ENCODE data around the gene GOLGA6L2.

GOLGA6L2 gene

DNA sequence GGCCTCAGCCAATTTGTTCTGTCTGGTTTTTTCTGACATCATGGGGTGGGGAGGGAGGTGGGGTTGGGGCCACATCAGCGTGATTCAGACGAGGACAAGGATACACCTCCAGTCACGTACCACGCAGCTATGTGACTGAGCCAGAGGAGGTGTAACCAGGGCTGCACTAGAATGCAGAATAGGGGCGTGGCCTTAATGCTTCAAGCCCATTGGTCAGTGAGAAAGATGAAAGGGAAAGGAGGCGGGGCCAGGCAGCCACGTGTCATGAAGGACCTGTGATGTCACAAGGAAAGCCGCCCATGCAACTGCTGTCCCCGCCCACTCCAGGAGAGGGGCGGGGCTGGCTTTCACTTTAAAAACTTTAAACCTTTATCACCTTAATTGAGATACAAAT is at the start of gene GOLGA6L2:
Gene GOLGA6L2 (minus strand): TSS at position 137 of the 394 bp plus-strand sequence. CDS start 62 bp downstream, at position 75.
- in situ Hi-C loops (cut with HindIII; ENCODE audit: low pct_ligation_motif_present, low pct_unique_long_range_greater_than_20kb, low sequenced_read_pairs), result no loop called here
- DNase-seq, result peak; percentile 7

- DNase-seq, result peak; percentile 78
- in situ Hi-C loops (cut with HindIII; ENCODE audit: low pct_ligation_motif_present, low pct_unique_long_range_greater_than_20kb, low sequenced_read_pairs), result no loop called here
Observed at GRCh38 chr15:23484870-23485269, 37.8 kb upstream of the GOLGA6L2 start.

DNA sequence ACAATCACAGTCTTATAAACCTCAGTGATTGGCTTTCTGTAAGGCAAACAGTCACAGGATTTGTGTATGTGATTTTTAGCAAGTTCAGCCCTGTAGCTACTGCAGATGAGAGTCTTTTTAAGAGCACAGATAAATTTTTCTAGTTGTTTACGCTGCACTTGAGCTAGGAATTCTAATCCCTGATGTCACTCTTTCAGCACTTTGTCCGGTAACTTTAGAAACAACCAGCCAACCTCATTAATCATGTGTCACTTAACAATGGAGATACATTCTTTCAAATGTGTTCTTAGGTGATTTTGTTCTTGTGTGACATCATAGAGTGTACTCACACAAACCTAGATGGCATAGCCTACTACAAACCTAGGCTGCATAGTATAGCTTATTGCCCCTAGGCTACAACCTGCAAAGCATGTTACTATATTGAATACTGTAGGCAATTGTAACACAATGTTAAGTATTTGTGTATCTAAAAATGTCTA is 36.8 kb upstream of the GOLGA6L2 start:
- DNase-seq, result peak; percentile 2
- in situ Hi-C loops (cut with HindIII; ENCODE audit: low pct_ligation_motif_present, low pct_unique_long_range_greater_than_20kb, low sequenced_read_pairs), result no loop called here

- DNase-seq, result no peak
- in situ Hi-C loops (cut with HindIII; ENCODE audit: low pct_ligation_motif_present, low pct_unique_long_range_greater_than_20kb, low sequenced_read_pairs), result no loop called here
Observed at GRCh38 chr15:23482764-23483489, 35.9 kb upstream of the GOLGA6L2 start.

DNA sequence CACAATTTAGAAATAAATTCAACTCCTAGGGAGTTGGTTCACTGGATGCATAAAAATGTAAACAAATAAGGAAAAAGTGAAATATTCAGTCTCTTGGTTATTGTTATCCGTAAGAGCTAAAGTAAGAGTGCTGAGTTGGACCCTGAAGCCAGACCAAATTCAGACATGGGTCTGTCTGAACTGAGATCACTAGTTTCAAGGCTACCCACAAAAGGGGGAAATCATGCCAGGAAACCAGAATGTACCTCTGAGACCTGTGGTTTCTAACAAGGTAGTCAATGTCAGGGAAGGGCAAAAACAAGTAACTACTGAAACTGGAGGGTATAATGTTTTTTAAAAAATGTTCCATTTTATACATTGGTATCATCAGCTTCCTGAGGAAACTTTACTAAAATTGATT is 35.2 kb upstream of the GOLGA6L2 start:
- in situ Hi-C loops (cut with HindIII; ENCODE audit: low pct_ligation_motif_present, low pct_unique_long_range_greater_than_20kb, low sequenced_read_pairs), result no loop called here
- no peak for DNase-seq

GRCh38 chr15:23477920-23478319 is 30.9 kb upstream of the GOLGA6L2 start:
- no peak for DNase-seq
- in situ Hi-C loops (cut with HindIII; ENCODE audit: low pct_ligation_motif_present, low pct_unique_long_range_greater_than_20kb, low sequenced_read_pairs), result no loop called here

DNA sequence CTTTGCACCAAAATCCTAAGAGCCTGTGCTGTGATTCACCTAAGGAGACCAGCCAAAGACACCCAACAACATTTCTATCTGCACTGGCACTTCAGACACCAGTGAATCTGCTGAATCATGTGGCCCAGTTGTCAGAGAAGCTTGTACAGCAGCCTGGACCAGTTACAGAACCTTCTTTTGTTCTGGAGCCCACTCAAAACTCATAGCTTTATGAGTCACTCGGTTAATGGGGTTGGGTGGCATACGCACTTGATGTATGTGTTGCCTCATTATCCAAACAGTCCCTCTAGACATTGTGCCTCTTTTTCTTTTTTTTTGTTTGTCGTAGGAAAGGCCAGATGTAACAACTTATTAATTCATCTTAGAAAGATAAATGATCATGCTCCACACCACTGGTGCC is 25.6 kb upstream of the GOLGA6L2 start:
- no peak for DNase-seq

DNA sequence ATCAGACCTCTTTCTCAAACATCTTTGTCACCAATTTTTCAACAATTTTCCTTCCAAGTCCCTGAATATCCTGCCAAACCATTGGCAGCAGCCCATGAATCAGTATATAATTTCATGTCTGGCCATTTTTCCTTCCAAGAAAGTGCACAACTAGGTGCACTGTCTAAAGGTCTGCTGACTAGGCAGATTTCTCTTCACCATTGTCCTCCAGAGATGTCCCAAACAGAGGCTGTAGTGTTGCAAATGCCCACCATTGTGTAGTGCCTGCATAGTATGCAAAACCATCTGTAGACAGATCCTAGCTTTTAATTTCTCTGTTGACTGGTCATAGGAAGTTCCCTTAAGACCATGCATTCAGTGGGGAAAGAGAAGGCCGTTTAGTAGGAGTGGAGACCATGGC is 25.0 kb upstream of the GOLGA6L2 start:
- in situ Hi-C loops (cut with HindIII; ENCODE audit: low pct_ligation_motif_present, low pct_unique_long_range_greater_than_20kb, low sequenced_read_pairs), result no loop called here
- no peak for DNase-seq

More for the DNA sequence above, 25.6 kb upstream of the GOLGA6L2 start:
- in situ Hi-C loops (cut with HindIII; ENCODE audit: low pct_ligation_motif_present, low pct_unique_long_range_greater_than_20kb, low sequenced_read_pairs), result no loop called here

DNA sequence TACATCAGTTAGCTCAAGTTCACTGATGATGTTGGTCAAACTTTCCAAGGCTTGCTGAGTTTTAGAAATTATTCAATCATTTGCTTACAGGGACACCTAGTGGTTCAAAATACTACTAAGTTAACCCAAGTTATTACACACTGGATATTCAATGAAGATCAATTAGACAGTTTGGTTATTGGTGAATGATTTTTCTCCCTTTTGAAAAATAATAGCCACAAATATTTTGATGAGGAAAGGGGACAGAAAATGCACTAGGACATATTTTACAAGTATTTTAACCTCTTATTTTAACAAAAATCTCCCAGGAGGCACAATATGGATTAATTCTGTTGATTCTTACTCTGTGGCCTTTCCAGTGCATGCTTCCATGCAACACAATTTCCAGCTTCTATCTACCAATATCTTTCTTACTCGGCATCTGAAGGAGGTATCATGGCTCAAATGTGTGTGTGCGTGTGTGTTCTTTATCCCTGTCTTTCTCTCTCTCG is 20.1 kb upstream of the GOLGA6L2 start:
- in situ Hi-C loops (cut with HindIII; ENCODE audit: low pct_ligation_motif_present, low pct_unique_long_range_greater_than_20kb, low sequenced_read_pairs), result no loop called here
- peak; percentile 53 for DNase-seq

DNA sequence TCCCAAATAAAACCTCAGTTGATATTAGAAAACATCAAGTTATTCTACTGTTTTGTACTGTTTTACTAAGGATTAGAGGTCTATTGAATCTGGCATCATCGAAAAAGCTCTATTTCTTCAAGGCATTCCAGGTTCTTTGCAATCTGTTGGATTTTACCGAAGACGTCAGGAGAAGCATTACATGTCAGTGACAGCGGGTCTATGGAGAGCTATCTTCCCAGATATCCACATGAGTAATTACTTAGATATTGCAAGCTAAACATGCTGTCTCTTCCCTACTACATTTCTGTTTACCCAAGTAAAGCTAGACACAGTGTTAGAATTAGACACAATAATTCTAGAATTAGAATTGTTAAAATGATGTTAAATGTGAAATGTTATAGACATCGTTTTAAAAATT is 10.8 kb upstream of the GOLGA6L2 start:
- in situ Hi-C loops (cut with HindIII; ENCODE audit: low pct_ligation_motif_present, low pct_unique_long_range_greater_than_20kb, low sequenced_read_pairs), result no loop called here
- no peak for DNase-seq

DNA sequence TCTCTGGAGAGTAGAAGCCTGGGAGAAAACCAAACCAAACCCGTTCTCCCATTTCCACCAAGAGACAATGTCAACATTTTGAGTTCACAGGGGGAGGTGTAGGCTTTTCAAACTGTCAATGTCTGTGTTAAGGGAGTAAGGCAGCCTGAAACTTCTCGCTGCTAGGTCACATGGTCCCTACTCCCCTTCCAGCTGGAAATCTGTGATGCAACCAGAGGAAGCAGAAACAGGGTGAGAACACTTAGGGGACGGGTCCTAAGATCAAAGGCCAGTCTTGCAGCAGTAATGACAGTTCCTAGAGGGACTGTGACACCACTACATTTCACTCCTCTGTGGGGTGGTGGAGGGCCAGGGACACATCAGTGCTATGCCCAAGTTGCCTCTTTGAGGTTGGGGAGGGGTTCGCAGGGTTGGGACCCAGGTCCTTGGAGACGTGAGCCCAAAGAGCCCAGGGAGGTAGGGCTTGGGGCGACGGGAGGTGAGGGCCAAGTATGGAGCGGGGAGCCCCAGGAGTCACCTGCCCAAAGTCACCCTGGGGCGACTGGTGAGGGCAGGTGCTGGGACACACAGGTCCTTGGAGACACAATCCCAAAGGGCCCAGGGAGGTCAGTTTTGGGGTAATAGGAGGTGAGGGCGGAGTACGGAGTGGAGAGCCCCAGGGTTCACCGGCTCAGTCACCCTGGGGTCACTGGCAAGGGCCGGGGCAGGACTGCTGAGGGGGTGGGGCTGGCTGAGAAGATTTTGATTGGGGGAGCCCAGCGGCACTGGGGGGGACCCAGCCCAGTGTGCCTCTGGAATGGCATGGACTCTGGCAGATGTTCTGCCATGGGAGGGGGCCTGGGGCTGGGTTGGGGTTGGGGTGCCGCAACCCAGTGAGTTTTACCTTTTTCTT is 582 bp downstream of the GOLGA6L2 start:
- in situ Hi-C loops (cut with HindIII; ENCODE audit: low pct_ligation_motif_present, low pct_unique_long_range_greater_than_20kb, low sequenced_read_pairs), result no loop called here
- DNase-seq, result no peak

GRCh38 chr15:23444269-23444668 is 2.8 kb downstream of the GOLGA6L2 start:
- in situ Hi-C loops (cut with HindIII; ENCODE audit: low pct_ligation_motif_present, low pct_unique_long_range_greater_than_20kb, low sequenced_read_pairs), result no loop called here
- no peak for DNase-seq

DNA sequence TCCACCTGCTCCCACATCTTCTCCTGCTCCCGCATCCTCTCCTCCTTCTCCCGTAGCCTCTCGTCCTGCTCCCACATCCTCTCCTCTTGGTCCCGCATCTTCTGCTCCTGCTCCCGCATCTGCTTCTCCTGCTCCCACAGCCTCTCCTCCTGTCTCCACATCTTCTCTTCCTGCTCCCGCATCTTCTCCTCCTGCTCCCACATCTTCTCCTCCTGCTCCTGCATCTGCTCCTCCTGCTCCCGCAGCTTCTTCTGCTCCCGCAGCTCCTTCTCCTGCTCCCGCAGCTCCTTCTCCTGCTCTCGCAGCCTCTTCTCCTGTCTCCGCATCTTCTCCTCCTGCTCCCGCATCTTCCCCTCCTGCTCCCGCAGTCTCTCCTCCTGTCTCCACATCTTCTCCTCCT is 5.8 kb downstream of the GOLGA6L2 start:
- in situ Hi-C loops (cut with HindIII; ENCODE audit: low pct_ligation_motif_present, low pct_unique_long_range_greater_than_20kb, low sequenced_read_pairs), result no loop called here
- no peak for DNase-seq

- in situ Hi-C loops (cut with HindIII; ENCODE audit: low pct_ligation_motif_present, low pct_unique_long_range_greater_than_20kb, low sequenced_read_pairs), result no loop called here
- DNase-seq, result no peak
Observed at GRCh38 chr15:23440596-23440995, 6.4 kb downstream of the GOLGA6L2 start.

- in situ Hi-C loops (cut with HindIII; ENCODE audit: low pct_ligation_motif_present, low pct_unique_long_range_greater_than_20kb, low sequenced_read_pairs), result no loop called here
- no peak for DNase-seq
Observed at GRCh38 chr15:23439513-23439912, 7.5 kb downstream of the GOLGA6L2 start.

DNA sequence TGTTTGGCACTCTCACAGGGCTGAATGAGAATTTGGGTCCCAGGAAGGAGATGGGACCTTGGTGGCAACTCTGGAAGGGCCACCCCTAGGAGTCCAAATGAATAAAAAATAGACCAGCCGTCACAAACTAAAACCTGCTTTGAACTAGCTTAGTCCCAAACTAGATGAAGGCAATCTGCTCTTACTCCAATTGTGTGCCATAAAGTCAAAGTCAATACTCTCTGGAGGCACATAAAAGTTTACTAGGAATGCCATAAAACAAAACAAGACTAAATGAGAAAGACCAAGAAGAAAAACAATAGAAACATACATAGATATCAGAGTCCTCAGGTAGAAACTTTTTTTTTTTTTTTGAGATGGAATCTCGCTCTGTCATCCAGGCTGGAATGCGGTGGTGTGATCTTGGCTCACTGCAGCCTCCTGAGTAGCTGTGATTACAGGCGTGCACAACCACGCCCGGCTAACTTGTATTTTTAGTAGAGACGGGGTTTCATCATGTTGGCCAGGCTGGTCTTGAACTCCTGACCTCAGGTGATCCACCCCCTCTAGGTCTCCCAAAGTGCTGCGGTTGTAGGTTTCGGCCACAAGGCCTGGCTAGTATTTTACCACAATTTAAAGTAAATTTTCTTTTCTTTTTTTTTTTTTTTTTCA is 8.1 kb downstream of the GOLGA6L2 start:
- in situ Hi-C loops (cut with HindIII; ENCODE audit: low pct_ligation_motif_present, low pct_unique_long_range_greater_than_20kb, low sequenced_read_pairs), result no loop called here
- no peak for DNase-seq

GRCh38 chr15:23437673-23438072 is 9.4 kb downstream of the GOLGA6L2 start:
- DNase-seq, result no peak
- in situ Hi-C loops (cut with HindIII; ENCODE audit: low pct_ligation_motif_present, low pct_unique_long_range_greater_than_20kb, low sequenced_read_pairs), result no loop called here

- in situ Hi-C loops (cut with HindIII; ENCODE audit: low pct_ligation_motif_present, low pct_unique_long_range_greater_than_20kb, low sequenced_read_pairs), result no loop called here
- no peak for DNase-seq
Observed at GRCh38 chr15:23437146-23437545, 9.9 kb downstream of the GOLGA6L2 start.

- in situ Hi-C loops (cut with HindIII; ENCODE audit: low pct_ligation_motif_present, low pct_unique_long_range_greater_than_20kb, low sequenced_read_pairs), result no loop called here
Observed at GRCh38 chr15:23436421-23436820, 10.6 kb downstream of the GOLGA6L2 start.

More at GRCh38 chr15:23436421-23436820, 10.6 kb downstream of the GOLGA6L2 start:
- no peak for DNase-seq

Measured in ACHN (cell line).